ENCODE measurements around the gene CD300LG.
A peak's percentile ranks its signal among the peaks of the same experiment; 100 is the strongest.
"Not testable (repeated sequence)": the region's sequence is repeated elsewhere in the genome, so short reads cannot be mapped to it uniquely, and the experiment has no call there.

The CD300LG gene

DNA sequence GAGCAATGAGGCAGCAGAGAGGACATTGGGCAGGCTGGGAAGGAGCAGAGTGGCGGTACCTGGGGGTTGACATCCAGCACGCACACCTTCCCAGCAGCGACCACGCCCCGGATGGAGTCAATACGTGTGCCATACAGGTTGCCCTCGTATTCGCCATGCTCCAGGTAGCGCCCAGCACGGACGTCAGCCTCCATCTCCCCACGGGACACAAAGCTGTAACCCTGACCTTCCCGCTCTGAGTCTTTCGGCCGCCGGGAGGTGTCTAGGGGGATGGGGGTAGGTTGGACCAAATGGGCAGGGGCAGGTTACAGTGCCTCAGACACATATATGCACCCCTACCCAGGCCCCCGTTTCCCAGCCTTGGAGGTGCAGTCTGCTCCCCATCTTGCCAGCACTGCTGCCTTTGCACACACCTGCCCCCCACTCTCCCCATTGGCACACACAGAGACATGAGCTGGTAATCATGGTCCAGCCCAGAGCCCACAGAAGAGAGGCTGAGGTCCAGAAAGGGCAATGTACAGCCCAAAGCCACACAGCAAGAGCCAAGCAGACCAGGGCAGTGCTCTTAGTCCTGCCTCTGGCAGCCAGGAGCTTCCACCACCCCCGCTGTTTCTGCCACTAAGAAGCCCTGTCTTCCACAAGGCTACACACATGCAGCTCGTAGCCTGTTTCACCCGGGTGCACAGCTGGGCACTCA lies 32.9 kb downstream of the CD300LG start:
- DNase-seq (ENCODE audit: low read depth), result no peak

GRCh38 chr17:43880420-43880991 lies 33.5 kb downstream of the CD300LG start:
- no peak for DNase-seq (ENCODE audit: low read depth)

- DNase-seq (ENCODE audit: low read depth), result no peak
Measured at GRCh38 chr17:43881181-43881580, 34.2 kb downstream of the CD300LG start.

GRCh38 chr17:43881758-43882505 lies 35.0 kb downstream of the CD300LG start:
- DNase-seq (ENCODE audit: low read depth), result no peak

DNA sequence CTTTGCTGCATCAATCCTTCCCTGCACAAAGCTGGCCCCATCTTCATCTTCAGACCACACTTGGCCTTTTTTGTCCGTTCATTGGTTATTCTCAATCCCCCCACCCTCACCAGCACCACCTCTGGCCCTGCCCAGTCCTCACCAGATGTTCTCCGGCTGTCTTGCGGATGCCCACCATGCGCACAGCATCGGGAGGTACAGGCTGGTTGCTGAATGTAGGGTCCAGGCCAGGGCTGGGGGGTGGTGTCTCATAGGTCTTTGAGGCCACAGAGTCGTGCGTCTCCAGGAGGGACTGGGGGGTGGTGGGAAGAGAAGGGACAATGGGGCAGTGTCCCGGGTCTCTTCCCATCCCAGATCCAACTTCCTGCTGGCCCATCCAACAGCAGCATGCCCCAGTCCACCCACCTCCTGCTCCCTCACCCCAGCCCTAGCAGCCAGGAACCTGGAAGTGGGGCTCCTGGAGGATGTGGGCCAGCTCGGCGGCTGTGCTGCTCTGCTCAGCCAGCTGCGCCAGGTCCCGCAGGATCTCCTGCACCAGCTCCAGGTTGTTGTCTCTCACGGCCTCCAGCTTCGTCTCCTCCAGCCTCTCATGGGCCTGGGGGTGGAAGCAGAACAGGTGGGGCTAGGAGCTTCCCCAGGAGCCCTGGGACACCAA lies 35.9 kb downstream of the CD300LG start:
- DNase-seq (ENCODE audit: low read depth), result no peak

GRCh38 chr17:43888548-43888947 lies 41.6 kb downstream of the CD300LG start:
- no peak for DNase-seq (ENCODE audit: low read depth)

DNA sequence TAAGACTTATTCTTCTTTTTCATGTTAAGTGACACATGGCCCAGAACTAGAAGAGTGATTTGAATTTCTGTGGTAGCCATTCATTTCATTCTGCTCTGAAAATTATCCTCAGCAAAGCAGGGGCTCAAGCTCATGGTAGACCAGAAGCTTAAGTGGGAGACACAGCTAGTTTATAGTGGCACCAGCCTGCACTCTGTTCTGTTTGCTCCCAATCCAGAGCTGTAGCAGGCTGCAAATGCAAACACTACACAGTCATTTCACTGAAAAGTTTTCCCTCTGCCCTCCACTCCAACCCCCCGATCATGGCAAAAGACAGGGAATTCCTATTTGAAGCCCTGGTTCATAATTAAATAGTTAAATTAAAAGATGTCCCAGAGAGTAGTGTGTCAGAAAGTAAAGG lies 43.3 kb downstream of the CD300LG start:
- DNase-seq (ENCODE audit: low read depth), result no peak

DNA sequence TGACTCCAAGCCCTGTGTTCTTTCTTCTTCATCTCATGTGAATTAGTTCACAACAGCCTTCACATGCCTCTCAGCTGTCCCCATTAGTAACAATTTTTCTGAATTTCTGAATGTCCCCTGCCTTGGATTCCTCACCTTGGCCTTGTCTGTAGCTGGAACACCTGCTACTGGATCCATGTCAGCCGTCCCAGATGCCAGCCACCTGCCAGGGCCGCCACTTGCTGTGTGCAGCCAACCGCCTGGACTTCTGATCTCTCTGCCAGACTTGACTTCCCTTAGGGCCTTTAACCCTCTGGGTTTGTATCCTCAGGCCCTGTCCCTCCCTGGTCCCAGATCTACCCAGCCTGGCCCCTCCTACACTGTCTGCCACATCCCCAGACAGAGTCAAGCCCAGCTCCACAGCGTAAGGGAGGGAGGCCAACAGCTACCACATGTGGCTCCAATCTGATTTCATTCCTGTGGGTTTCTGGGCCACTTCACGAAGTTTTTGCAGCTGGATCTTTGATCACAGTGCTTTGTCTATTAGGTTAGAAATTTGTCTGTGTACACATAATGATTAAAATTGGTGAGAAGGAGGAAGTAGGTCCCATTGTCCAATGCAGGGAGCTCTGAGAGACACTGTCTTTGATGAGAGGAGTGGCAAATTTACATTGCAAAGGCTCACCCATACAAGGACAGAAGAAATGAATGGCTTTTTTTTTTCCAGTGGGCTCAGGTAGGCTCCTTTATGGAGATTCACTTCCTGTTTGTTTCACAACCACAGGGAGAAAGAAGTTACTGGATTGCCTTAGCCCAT lies 45.1 kb downstream of the CD300LG start:
- DNase-seq (ENCODE audit: low read depth), result no peak

DNA sequence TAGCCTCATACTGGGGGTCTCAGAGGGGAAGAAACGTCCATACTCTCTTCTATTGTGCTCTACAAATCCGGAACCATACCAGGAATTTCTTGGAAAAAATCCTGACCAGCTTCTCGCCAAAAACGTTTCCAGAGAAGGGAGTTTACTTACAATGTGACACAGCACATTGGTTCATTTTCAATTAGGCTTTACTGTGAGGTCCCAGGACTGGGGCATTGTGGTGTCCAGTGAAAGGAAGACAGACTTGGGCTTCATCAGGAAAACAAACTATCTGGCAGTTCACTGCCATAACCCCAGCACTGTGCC lies 45.6 kb downstream of the CD300LG start:
- no peak for DNase-seq (ENCODE audit: low read depth)

- not testable (repeated sequence) for DNase-seq (ENCODE audit: low read depth)
Measured at GRCh38 chr17:43894494-43894893, 47.5 kb downstream of the CD300LG start.

- no peak for DNase-seq (ENCODE audit: low read depth)
Measured at GRCh38 chr17:43897831-43898230, 50.9 kb downstream of the CD300LG start.

- DNase-seq (ENCODE audit: low read depth), result no peak
Measured at GRCh38 chr17:43898446-43898845, 51.5 kb downstream of the CD300LG start.

GRCh38 chr17:43900183-43900857 lies 53.3 kb downstream of the CD300LG start:
- peak; percentile 55 for DNase-seq (ENCODE audit: low read depth)

GRCh38 chr17:43900858-43901754 lies 54.1 kb downstream of the CD300LG start:
- no peak for DNase-seq (ENCODE audit: low read depth)

DNA sequence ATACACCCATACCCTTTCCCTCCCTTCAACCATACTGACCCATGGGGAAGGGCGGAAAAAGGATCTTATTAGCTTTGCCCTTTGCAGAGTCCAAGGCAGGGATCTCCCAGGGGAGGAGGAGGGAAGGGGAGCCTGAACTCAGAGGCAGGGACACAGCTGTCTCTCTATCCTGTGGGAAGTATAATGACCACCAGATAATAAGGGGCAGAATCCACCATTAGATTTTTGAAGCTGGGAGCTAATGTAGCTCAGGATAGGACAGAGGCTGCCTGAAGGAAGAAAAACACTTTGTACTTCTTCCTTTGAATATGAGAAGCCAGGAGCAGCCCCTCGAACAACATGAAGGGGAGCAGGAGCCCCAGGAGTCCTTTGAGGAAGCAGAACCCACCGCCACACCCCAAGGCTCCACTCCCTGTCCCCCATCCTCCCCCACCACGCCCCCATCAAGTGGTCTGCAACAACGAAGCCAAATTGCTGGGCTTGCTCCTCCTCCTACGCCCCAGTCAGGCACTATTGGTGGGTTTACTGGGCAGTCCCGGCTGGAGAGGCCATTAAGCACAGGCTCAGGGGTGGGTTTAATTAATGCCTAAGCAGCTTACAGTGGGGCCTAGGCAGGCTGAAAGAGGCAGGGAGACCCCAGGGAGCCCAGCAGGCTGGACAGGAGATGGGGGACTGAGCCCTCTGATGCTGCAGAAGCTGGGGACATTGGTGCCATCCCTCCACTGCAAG lies 55.0 kb downstream of the CD300LG start:
- no peak for DNase-seq (ENCODE audit: low read depth)

DNA sequence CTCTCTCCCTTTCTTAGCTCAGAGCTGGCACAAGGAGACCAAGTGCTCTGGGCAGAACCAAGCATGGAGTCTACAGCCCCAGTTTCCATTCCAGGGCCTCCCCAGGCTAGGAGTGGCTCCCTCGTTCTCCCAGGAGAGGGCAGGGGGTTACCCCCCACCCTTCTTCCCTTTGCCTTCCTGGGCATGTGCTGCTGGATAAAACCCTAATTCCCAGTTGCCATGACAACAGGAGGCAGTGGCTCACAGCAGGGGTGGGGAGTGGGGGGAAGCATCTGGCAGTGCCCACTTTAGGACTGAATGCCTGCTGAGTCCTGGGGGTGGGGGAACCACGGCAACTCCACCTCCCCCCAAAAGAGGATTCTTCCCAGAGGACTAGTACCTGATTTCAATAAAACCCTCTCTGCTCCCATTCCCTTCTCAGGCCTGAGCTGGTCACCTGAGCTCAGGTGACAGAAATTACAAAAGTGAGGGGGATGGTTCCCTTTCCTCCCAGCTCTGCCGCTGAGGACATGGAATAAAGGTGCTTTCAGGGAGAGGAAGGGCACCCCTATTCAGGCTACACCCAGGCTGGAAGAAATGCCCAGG lies 58.5 kb downstream of the CD300LG start:
- no peak for DNase-seq (ENCODE audit: low read depth)

GRCh38 chr17:43905985-43906852 lies 59.2 kb downstream of the CD300LG start:
- DNase-seq (ENCODE audit: low read depth), result no peak

- no peak for DNase-seq (ENCODE audit: low read depth)
Measured at GRCh38 chr17:43906951-43907424, 60.0 kb downstream of the CD300LG start.

Data from stimulated activated CD8-positive, alpha-beta memory T cell treated with anti-CD3 and anti-CD28 coated beads, Interleukin-12 subunit alpha, Interleukin-12 subunit beta, amount 100 ng/mL, for 4 hours (primary cell).